ENCODE results near the gene RPS6KA5.
"Not testable (repeated sequence)": the region's sequence is repeated elsewhere in the genome, so short reads cannot be mapped to it uniquely, and the experiment has no call there.

GRCh38 chr14:90838531-90838930 is 221.9 kb downstream of the RPS6KA5 start:
- TF ChIP-seq, protein P1, sequence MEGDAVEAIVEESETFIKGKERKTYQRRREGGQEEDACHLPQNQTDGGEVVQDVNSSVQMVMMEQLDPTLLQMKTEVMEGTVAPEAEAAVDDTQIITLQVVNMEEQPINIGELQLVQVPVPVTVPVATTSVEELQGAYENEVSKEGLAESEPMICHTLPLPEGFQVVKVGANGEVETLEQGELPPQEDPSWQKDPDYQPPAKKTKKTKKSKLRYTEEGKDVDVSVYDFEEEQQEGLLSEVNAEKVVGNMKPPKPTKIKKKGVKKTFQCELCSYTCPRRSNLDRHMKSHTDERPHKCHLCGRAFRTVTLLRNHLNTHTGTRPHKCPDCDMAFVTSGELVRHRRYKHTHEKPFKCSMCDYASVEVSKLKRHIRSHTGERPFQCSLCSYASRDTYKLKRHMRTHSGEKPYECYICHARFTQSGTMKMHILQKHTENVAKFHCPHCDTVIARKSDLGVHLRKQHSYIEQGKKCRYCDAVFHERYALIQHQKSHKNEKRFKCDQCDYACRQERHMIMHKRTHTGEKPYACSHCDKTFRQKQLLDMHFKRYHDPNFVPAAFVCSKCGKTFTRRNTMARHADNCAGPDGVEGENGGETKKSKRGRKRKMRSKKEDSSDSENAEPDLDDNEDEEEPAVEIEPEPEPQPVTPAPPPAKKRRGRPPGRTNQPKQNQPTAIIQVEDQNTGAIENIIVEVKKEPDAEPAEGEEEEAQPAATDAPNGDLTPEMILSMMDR (IDR thresholded peaks at IDR 0.05): not testable (repeated sequence)
- not testable (repeated sequence) for TF ChIP-seq POLR2AphosphoS5, POLR2A (IDR thresholded peaks at IDR 0.05)

Measured in gastroesophageal sphincter (tissue), 3 donors.